ENCODE data around the gene SH3TC1. TPM values are rescaled to one million over a fixed set of nuclear protein-coding genes. Genes with fewer than 3 reads are reported as not detected.

SH3TC1 gene
- polyA plus RNA-seq, 3 donors: 36.9 to 85.7 (median 41.9) TPM

- no peaks in the 10 kb centered on the region for H3K36me3 ChIP-seq (replicated peaks in 1 of 2; ENCODE audit: control insufficient read depth in 1 of 2, insufficient read depth in 2 of 2, low read length in 2 of 2)
- no peak overlapping the region for H3K27ac ChIP-seq (ENCODE audit: low read depth in 1 of 2, low read length in 2 of 2)
- 94% methylated on average over 11 of the region's 14 CpGs for WGBS (ENCODE audit: insufficient coverage)
- H3K79me2 ChIP-seq (ENCODE audit: insufficient read depth, low read length): no peaks in the 10 kb centered on the region
- no peaks in the 10 kb centered on the region for H4K20me1 ChIP-seq (ENCODE audit: insufficient read depth, low read length)
- TF ChIP-seq CTCF (IDR thresholded peaks at IDR 0.05): no peak
- no peak overlapping the region for H3K4me3 ChIP-seq (replicated peaks in 1 of 3; ENCODE audit: low read depth in 2 of 3, low read length in 3 of 3)
- peaks cover 26% of the 10 kb centered on the region for H3K4me1 Mint-ChIP-seq
- no peak overlapping the region for H3K9ac ChIP-seq (ENCODE audit: insufficient read depth, low read length, poor library complexity, severe bottlenecking)
- peaks cover 0 to 3% (median under 1%) of the 10 kb centered on the region in 7 donors for H3K9me3 Mint-ChIP-seq
- intact Hi-C loops (cut with micrococcal nuclease): no loop called here
- H3K27me3 Mint-ChIP-seq (ENCODE audit: low read depth in 3 of 3): peaks cover 4 to 6% (median 6%) of the 10 kb centered on the region in 3 donors
- H3K27me3 ChIP-seq (ENCODE audit: control insufficient read depth in 2 of 2, insufficient read depth in 2 of 2, low read length in 2 of 2): no peaks in the 10 kb centered on the region
- no peak overlapping the region for H3K4me2 ChIP-seq (replicated peaks; ENCODE audit: extremely low read depth, low read length, poor library complexity, severe bottlenecking)
- no peaks in the 10 kb centered on the region for H3K36me3 Mint-ChIP-seq
- peaks cover 7 to 14% of the 10 kb centered on the region in 2 donors for H3K4me1 ChIP-seq (ENCODE audit: control insufficient read depth in 1 of 2, insufficient read depth in 2 of 2, low read length in 2 of 2)
- H3K9me3 ChIP-seq (replicated peaks in 1 of 2; ENCODE audit: control insufficient read depth in 1 of 2, insufficient read depth in 1 of 2, low read length in 2 of 2): no peaks in the 10 kb centered on the region
- no peak overlapping the region for H3K4me3 Mint-ChIP-seq
- DNase-seq: no peak
- H2AFZ ChIP-seq (ENCODE audit: insufficient read depth, low read depth, low read length, poor library complexity, severe bottlenecking): no peak overlapping the region
- H3K27ac Mint-ChIP-seq: no peak overlapping the region
Observed at GRCh38 chr4:8282134-8282641, 83.1 kb downstream of the SH3TC1 start.

- Mint-ChIP-seq H3K4me1 (peaks cover 28% of the 10 kb centered on the region), H3K27ac (no peak overlapping the region), H3K4me3 (no peak overlapping the region), H3K36me3 (no peaks in the 10 kb centered on the region), H3K27me3 (ENCODE audit: low read depth in 3 of 3) (peaks cover 2 to 6% (median 3%) of the 10 kb centered on the region in 3 donors), H3K9me3 (peaks cover 0 to 4% (median 2%) of the 10 kb centered on the region in 7 donors)
- H3K4me1 ChIP-seq (ENCODE audit: control insufficient read depth in 1 of 2, insufficient read depth in 2 of 2, low read length in 2 of 2): peaks cover 7 to 14% of the 10 kb centered on the region in 2 donors
- no peak overlapping the region for H3K4me2 ChIP-seq (replicated peaks; ENCODE audit: extremely low read depth, low read length, poor library complexity, severe bottlenecking)
- no peak overlapping the region for H3K9ac ChIP-seq (ENCODE audit: insufficient read depth, low read length, poor library complexity, severe bottlenecking)
- H3K36me3 ChIP-seq (replicated peaks in 1 of 2; ENCODE audit: control insufficient read depth in 1 of 2, insufficient read depth in 2 of 2, low read length in 2 of 2): no peaks in the 10 kb centered on the region
- H3K79me2 ChIP-seq (ENCODE audit: insufficient read depth, low read length): no peaks in the 10 kb centered on the region
- intact Hi-C loops (cut with micrococcal nuclease): no loop called here
- no peaks in the 10 kb centered on the region for H3K9me3 ChIP-seq (replicated peaks in 1 of 2; ENCODE audit: control insufficient read depth in 1 of 2, insufficient read depth in 1 of 2, low read length in 2 of 2)
- no peaks in the 10 kb centered on the region for H4K20me1 ChIP-seq (ENCODE audit: insufficient read depth, low read length)
- 85% methylated on average over 14 of the region's 14 CpGs for WGBS (ENCODE audit: insufficient coverage)
- no peak for DNase-seq
- H3K27ac ChIP-seq (ENCODE audit: low read depth in 1 of 2, low read length in 2 of 2): no peak overlapping the region
- H2AFZ ChIP-seq (ENCODE audit: insufficient read depth, low read depth, low read length, poor library complexity, severe bottlenecking): no peak overlapping the region
- no peak for TF ChIP-seq CTCF (IDR thresholded peaks at IDR 0.05)
- no peak overlapping the region for H3K4me3 ChIP-seq (replicated peaks in 1 of 3; ENCODE audit: low read depth in 2 of 3, low read length in 3 of 3)
- H3K27me3 ChIP-seq (ENCODE audit: control insufficient read depth in 2 of 2, insufficient read depth in 2 of 2, low read length in 2 of 2): no peaks in the 10 kb centered on the region
Observed at GRCh38 chr4:8282742-8283141, 83.7 kb downstream of the SH3TC1 start.

Data from CD14-positive monocyte (primary cell).